Measurements from ENCODE around the gene SLC9A8. TPM values are rescaled to one million over a fixed set of nuclear protein-coding genes. Genes with fewer than 3 reads are reported as not detected.

Gene SLC9A8
- polyA plus RNA-seq, 4 donors = 3.5 to 11.8 (median 6.1) TPM

DNA sequence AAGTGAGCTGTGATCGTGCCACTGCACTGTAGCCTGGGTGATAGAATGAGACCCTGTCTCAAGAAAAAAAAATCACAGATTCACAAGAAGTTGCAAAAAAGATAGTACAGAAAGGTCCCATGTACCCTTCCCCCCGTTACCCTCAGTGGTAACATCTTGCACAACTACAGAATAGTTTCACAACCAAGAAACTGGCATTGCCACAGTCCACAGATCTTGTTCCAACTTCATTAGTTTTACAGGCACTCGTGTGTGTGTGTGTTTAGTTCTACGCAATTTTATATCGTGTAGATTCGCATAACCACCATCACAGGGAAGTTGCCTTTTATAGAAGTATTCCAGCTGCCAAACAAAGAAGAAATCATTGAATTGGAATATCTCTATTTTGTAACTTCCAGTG is 83.6 kb downstream of the SLC9A8 start:
- Histone ChIP-seq H3K27ac (ENCODE audit: low read depth in 1 of 3, low read length in 2 of 3) (no peak overlapping the region), H3K9me3 (ENCODE audit: control insufficient read depth in 2 of 2, insufficient read depth in 1 of 2, low read depth in 1 of 2, low read length in 1 of 2) (no peaks in the 10 kb centered on the region), H3K27me3 (ENCODE audit: control insufficient read depth in 3 of 3, insufficient read depth in 3 of 3, low read length in 3 of 3) (no peaks in the 10 kb centered on the region), H3K36me3 (ENCODE audit: control insufficient read depth in 3 of 3, insufficient read depth in 2 of 3, low read depth in 1 of 3, low read length in 3 of 3) (peaks cover 0 to 17% (median 0%) of the 10 kb centered on the region in 3 donors), H3K4me1 (ENCODE audit: control insufficient read depth in 3 of 3, insufficient read depth in 2 of 3, low read depth in 1 of 3, low read length in 2 of 3) (peaks cover 0 to 7% (median 0%) of the 10 kb centered on the region in 3 donors), H3K4me3 (ENCODE audit: low read depth in 1 of 3, low read length in 3 of 3) (no peak overlapping the region)
- WGBS, 3 donors = 80 to 94% (median 94%) methylated on average over 6 of the region's 6 CpGs
- DNase-seq (no peak), FAIRE-seq (no peak)

DNA sequence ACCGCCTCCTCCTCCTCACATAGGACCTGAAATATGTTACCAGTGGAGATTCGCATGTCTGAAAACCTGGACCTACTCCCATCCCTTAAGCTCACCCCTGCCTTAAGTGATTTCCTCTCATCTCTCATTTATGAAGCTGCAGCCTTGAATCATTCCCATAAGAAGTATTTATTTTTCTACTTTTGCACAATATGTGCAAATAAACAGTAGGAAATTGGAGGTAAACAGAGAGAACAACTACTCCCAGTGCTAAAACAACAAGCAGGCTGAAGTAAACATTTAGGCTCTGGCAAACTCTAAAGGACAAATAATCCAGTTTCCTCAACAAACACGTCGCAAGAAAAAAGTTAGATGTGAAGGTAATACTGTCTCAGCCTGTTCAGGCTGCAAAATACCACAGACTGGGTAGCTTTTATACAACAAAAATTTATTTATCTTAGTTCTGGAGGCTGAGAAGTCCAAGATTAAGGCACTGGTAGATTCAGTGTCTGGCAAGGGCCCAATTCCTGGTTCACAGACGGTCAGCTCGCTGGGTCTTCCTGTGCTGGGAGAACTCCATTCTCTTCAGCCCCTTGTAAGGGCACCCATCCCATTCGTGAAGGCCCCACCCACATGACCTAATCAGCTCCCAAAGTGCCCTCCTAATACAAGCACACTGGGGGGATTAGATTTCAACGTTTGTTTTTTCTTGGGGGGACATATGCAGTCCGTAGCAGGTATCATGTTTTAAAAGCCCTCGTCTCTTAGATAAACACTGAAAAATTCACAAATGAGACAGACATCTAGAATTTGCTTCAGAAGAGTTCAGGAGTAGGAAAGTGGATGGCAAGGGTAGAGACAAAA is 87.1 kb downstream of the SLC9A8 start:
- no peak for FAIRE-seq
- Histone ChIP-seq H3K4me1 (ENCODE audit: control insufficient read depth in 3 of 3, insufficient read depth in 2 of 3, low read depth in 1 of 3, low read length in 2 of 3) (no peaks in the 10 kb centered on the region), H3K27ac (ENCODE audit: low read depth in 1 of 3, low read length in 2 of 3) (no peak overlapping the region), H3K4me3 (ENCODE audit: low read depth in 1 of 3, low read length in 3 of 3) (no peak overlapping the region), H3K36me3 (ENCODE audit: control insufficient read depth in 3 of 3, insufficient read depth in 2 of 3, low read depth in 1 of 3, low read length in 3 of 3) (peaks cover 3 to 24% (median 4%) of the 10 kb centered on the region in 3 donors), H3K27me3 (ENCODE audit: control insufficient read depth in 3 of 3, insufficient read depth in 3 of 3, low read length in 3 of 3) (no peaks in the 10 kb centered on the region), H3K9me3 (ENCODE audit: control insufficient read depth in 2 of 2, insufficient read depth in 1 of 2, low read depth in 1 of 2, low read length in 1 of 2) (no peaks in the 10 kb centered on the region)
- DNase-seq = no peak
- 63 to 76% (median 75%) methylated on average over 10 of the region's 10 CpGs for WGBS, 3 donors

DNA sequence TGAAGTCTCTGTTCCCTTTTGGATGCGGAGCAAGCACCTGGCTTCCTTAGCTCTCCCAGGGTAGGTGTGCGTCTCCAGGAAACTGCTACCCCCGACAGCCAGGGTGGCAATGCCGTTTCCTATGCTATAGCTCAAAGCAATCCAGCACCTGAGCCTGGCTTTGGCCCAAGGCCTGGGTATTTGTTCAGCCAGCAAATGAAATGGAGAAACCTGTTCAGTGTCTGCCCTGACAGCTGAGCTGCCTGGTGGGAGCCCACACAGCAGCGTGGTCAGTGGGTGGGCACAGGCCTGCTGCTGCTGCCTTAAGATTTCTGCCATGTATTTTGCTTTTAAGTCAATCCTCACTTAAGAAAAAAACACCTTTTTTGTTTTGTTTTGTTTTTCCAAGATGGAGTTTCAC is 89.0 kb downstream of the SLC9A8 start:
- DNase-seq = no peak
- Histone ChIP-seq H3K36me3 (ENCODE audit: control insufficient read depth in 3 of 3, insufficient read depth in 2 of 3, low read depth in 1 of 3, low read length in 3 of 3) (peaks cover 5 to 42% (median 14%) of the 10 kb centered on the region in 3 donors), H3K9me3 (ENCODE audit: control insufficient read depth in 2 of 2, insufficient read depth in 1 of 2, low read depth in 1 of 2, low read length in 1 of 2) (no peaks in the 10 kb centered on the region), H3K27me3 (ENCODE audit: control insufficient read depth in 3 of 3, insufficient read depth in 3 of 3, low read length in 3 of 3) (no peaks in the 10 kb centered on the region), H3K4me3 (ENCODE audit: low read depth in 1 of 3, low read length in 3 of 3) (no peak overlapping the region), H3K4me1 (ENCODE audit: control insufficient read depth in 3 of 3, insufficient read depth in 2 of 3, low read depth in 1 of 3, low read length in 2 of 3) (no peaks in the 10 kb centered on the region), H3K27ac (ENCODE audit: low read depth in 1 of 3, low read length in 2 of 3) (no peak overlapping the region)
- 71 to 88% (median 88%) methylated on average over 5 of the region's 5 CpGs for WGBS, 3 donors
- no peak for FAIRE-seq

DNA sequence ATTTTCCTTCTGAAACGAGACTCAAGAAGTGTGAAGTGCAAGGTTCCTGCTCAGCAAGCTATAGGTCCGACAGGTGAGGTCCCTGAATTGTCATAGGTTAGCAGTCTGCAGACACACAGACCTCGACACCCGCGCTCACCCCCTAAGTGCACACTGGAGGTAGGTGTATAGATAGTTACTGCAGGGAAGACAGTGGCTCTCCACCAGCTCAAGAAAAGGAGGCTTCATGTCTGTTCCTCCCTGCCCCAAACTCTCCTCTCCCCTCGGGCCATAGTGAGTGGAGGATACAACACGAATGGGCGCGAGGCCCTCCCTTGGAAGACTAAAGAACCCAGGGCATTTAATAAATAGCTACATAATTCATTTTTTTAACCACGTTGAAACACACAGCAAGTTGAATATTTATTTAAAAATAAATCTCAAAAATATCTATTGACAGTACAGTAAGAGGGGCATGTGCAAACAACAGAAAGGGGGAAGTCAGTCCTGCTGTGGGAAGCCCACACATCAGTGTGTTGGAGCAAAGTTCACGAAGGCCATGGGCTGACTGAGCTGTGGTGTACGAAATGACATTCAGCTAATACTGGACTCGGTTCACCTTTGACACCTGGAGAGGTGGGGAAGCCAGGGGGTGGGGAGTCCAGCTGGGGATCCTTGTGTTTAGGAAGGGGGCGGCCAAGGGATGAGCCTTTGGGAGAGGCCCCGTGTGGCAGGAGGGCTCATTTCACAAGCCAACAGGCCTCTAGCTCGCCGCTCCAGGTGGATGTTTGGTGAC is 92.0 kb downstream of the SLC9A8 start:
- FAIRE-seq (no peak), DNase-seq (no peak)
- Histone ChIP-seq H3K9me3 (ENCODE audit: control insufficient read depth in 2 of 2, insufficient read depth in 1 of 2, low read depth in 1 of 2, low read length in 1 of 2) (no peaks in the 10 kb centered on the region), H3K36me3 (ENCODE audit: control insufficient read depth in 3 of 3, insufficient read depth in 2 of 3, low read depth in 1 of 3, low read length in 3 of 3) (peaks cover 9 to 72% (median 22%) of the 10 kb centered on the region in 3 donors), H3K27ac (ENCODE audit: low read depth in 1 of 3, low read length in 2 of 3) (no peak overlapping the region), H3K27me3 (ENCODE audit: control insufficient read depth in 3 of 3, insufficient read depth in 3 of 3, low read length in 3 of 3) (no peaks in the 10 kb centered on the region), H3K4me1 (ENCODE audit: control insufficient read depth in 3 of 3, insufficient read depth in 2 of 3, low read depth in 1 of 3, low read length in 2 of 3) (peaks cover 0 to 8% (median 2%) of the 10 kb centered on the region in 3 donors), H3K4me3 (ENCODE audit: low read depth in 1 of 3, low read length in 3 of 3) (no peak overlapping the region)
- WGBS, 3 donors = 89 to 91% (median 90%) methylated on average over 17 of the region's 17 CpGs

DNA sequence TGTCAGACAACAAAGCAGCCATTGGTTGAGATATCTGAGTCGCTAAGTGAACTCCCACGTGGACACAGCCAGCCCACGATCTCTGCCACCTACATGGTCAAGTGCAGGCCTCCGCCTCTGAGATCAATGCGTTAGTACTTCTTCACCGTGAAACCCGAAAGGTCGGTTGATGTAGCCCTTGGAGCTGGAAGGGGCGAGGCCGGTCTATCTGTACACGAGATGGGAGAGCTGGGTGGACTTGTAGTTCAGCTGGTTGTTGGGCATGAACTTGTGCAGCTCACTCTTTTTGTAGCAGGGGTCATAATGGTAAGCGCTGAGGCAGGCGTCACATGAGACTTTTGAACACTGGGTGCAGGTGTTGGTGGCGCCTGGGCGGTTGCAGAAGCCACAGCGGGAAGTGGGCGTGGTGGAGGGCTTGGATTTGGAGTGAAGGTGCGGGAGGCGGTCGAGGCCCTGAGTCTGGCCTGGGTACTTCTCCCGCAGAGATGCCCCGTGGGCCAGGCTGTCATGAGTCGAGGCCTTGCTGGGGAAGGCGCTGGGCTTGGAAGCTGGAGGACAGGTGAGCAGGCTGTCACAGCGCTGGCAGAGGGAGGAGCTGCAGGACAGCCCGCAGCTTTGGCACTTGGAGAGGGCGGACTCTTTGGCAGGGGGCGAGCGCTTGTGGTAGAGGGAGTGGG is 92.9 kb downstream of the SLC9A8 start:
- Histone ChIP-seq H3K27ac (ENCODE audit: low read depth in 1 of 3, low read length in 2 of 3) (no peak overlapping the region), H3K9me3 (ENCODE audit: control insufficient read depth in 2 of 2, insufficient read depth in 1 of 2, low read depth in 1 of 2, low read length in 1 of 2) (no peaks in the 10 kb centered on the region), H3K4me1 (ENCODE audit: control insufficient read depth in 3 of 3, insufficient read depth in 2 of 3, low read depth in 1 of 3, low read length in 2 of 3) (peaks cover 2 to 17% (median 6%) of the 10 kb centered on the region in 3 donors), H3K27me3 (ENCODE audit: control insufficient read depth in 3 of 3, insufficient read depth in 3 of 3, low read length in 3 of 3) (no peaks in the 10 kb centered on the region), H3K4me3 (ENCODE audit: low read depth in 1 of 3, low read length in 3 of 3) (no peak overlapping the region), H3K36me3 (ENCODE audit: control insufficient read depth in 3 of 3, insufficient read depth in 2 of 3, low read depth in 1 of 3, low read length in 3 of 3) (peaks cover 9 to 81% (median 22%) of the 10 kb centered on the region in 3 donors)
- DNase-seq (no peak), FAIRE-seq (no peak)
- 92 to 96% (median 94%) methylated on average over 29 of the region's 29 CpGs for WGBS, 3 donors

DNA sequence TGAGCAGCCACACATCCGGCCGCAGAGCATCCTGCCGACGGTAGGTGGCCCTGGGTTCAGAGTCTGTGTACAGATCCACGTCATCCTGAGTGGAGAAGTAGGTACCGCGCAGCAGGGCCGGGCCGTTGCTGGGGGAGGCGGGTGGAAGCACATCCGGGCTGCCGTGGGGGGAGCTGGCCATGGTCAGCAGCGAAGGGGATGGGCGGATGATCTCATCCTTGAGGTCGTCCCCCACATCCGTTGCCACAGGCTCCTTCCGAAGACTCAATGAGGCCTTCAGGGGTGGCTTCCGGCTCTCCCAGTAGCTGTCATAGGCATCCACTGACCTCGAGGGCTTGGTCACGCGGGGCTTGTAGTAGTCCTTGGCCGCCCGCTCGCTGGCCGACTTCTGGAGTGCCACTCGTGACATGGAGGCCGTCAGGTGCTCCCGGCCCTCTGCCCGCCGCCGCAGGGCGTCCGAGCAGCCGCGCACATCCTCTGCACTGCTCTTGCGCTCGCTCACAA is 93.5 kb downstream of the SLC9A8 start:
- Histone ChIP-seq H3K4me1 (ENCODE audit: control insufficient read depth in 3 of 3, insufficient read depth in 2 of 3, low read depth in 1 of 3, low read length in 2 of 3) (peaks cover 2 to 23% (median 8%) of the 10 kb centered on the region in 3 donors), H3K27ac (ENCODE audit: low read depth in 1 of 3, low read length in 2 of 3) (no peak overlapping the region), H3K27me3 (ENCODE audit: control insufficient read depth in 3 of 3, insufficient read depth in 3 of 3, low read length in 3 of 3) (no peaks in the 10 kb centered on the region), H3K9me3 (ENCODE audit: control insufficient read depth in 2 of 2, insufficient read depth in 1 of 2, low read depth in 1 of 2, low read length in 1 of 2) (no peaks in the 10 kb centered on the region), H3K36me3 (ENCODE audit: control insufficient read depth in 3 of 3, insufficient read depth in 2 of 3, low read depth in 1 of 3, low read length in 3 of 3) (peaks cover 9 to 81% (median 22%) of the 10 kb centered on the region in 3 donors), H3K4me3 (ENCODE audit: low read depth in 1 of 3, low read length in 3 of 3) (no peak overlapping the region)
- WGBS, 3 donors = 93 to 95% (median 95%) methylated on average over 36 to 37 of the region's 37 CpGs
- DNase-seq (no peak), FAIRE-seq (no peak)

DNA sequence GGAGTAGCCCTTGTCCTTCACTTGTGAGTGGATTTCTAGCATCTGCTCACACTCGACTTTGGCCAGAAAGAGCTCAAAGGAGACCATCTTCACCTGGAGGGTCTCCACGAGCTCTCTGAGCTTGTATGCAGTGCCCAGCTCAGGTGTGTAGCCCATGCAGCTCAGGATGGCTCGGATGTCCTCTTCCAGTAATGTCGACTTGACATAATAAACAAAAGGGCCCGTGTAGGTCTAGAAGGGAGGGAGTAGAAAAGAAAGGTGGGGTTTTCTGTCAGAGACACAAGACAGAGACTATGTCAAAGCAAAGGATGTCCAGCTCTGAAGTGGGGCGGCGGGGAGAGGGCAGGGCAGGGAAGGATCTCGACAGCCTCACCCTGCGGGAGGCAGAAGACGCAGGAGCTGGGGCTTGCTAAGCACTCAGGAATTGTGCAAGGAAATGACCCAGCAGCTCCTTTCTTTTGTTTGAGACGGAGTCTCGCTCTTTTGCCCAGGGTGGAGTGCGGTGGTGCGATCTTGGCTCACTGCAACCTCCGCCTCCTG is 94.1 kb downstream of the SLC9A8 start:
- WGBS, 3 donors = 90 to 95% (median 91%) methylated on average over 13 to 15 of the region's 15 CpGs
- H3K27ac ChIP-seq (ENCODE audit: low read depth in 1 of 3, low read length in 2 of 3) = no peak overlapping the region
- no peaks in the 10 kb centered on the region for H3K9me3 ChIP-seq (ENCODE audit: control insufficient read depth in 2 of 2, insufficient read depth in 1 of 2, low read depth in 1 of 2, low read length in 1 of 2)
- no peaks in the 10 kb centered on the region for H3K27me3 ChIP-seq (ENCODE audit: control insufficient read depth in 3 of 3, insufficient read depth in 3 of 3, low read length in 3 of 3)
- H3K36me3 ChIP-seq (ENCODE audit: control insufficient read depth in 3 of 3, insufficient read depth in 2 of 3, low read depth in 1 of 3, low read length in 3 of 3) = peaks cover 9 to 76% (median 22%) of the 10 kb centered on the region in 3 donors
- DNase-seq (no peak), FAIRE-seq (no peak)
- H3K4me3 ChIP-seq (ENCODE audit: low read depth in 1 of 3, low read length in 3 of 3) = no peak overlapping the region
- peaks cover 2 to 26% (median 8%) of the 10 kb centered on the region in 3 donors for H3K4me1 ChIP-seq (ENCODE audit: control insufficient read depth in 3 of 3, insufficient read depth in 2 of 3, low read depth in 1 of 3, low read length in 2 of 3)
